ENCODE data around the gene PTBP1. TPM values are rescaled to one million over a fixed set of nuclear protein-coding genes. Genes with fewer than 3 reads are reported as not detected.
"Not testable (repeated sequence)": the region's sequence is repeated elsewhere in the genome, so short reads cannot be mapped to it uniquely, and the experiment has no call there.

The PTBP1 gene
- total RNA-seq, 1 donor from 2014 or later, result 210 TPM

- peak overlapping the region in 1 of 2 donors; percentile 34 for H3K4me3 ChIP-seq
- H3K27ac ChIP-seq, result peak overlapping the region; percentile 47 to 49
- H3K9me3 ChIP-seq, result no peaks in the 10 kb centered on the region
- H3K27me3 ChIP-seq, result peaks cover 27% of the 10 kb centered on the region
- intact Hi-C loops (cut with DNase I), result no loop called here
- H3K4me1 ChIP-seq, result peaks cover 0 to 5% of the 10 kb centered on the region in 2 donors
- no peak for TF ChIP-seq CTCF (IDR thresholded peaks at IDR 0.05)
- H3K36me3 ChIP-seq, result no peaks in the 10 kb centered on the region
- DNase-seq (ENCODE audit: low spot score in 2 of 2), result no peak
These were observed 53.7 kb downstream of the PTBP1 start for GRCh38 chr19:850979-851335.

- H3K27ac ChIP-seq, result no peak within 1 kb of the TSS
- intact Hi-C loops (cut with DNase I), result no loop called here
These were observed 55.1 kb downstream of the PTBP1 start, which contains the start of gene ELANE for GRCh38 chr19:852136-853013. TSS of gene ELANE (plus strand) at chr19:852303. CDS start at chr19:852329, 26 bp downstream.

GRCh38 chr19:853014-853585, 55.8 kb downstream of the PTBP1 start:
- Histone ChIP-seq H3K9me3 (no peaks in the 10 kb centered on the region), H3K36me3 (no peaks in the 10 kb centered on the region), H3K27ac (no peak overlapping the region), H3K4me3 (no peak overlapping the region), H3K27me3 (peaks cover 15% of the 10 kb centered on the region), H3K4me1 (peaks cover 0 to 5% of the 10 kb centered on the region in 2 donors)
- intact Hi-C loops (cut with DNase I), result no loop called here
- no peak for TF ChIP-seq CTCF (IDR thresholded peaks at IDR 0.05)
- no peak for DNase-seq (ENCODE audit: low spot score in 2 of 2)

More at GRCh38 chr19:852136-853013, 55.1 kb downstream of the PTBP1 start, which contains the start of gene ELANE:
- H3K36me3 ChIP-seq, result no peaks in the 10 kb centered on the region
- peaks cover 20% of the 10 kb centered on the region for H3K27me3 ChIP-seq
- DNase-seq (ENCODE audit: low spot score in 2 of 2), result no peak
- TF ChIP-seq CTCF (IDR thresholded peaks at IDR 0.05), result no peak
- H3K4me3 ChIP-seq, result no peak within 1 kb of the TSS
- H3K4me1 ChIP-seq, result peaks cover 0 to 5% of the 10 kb centered on the region in 2 donors
- H3K9me3 ChIP-seq, result no peaks in the 10 kb centered on the region

GRCh38 chr19:853614-854220, 56.5 kb downstream of the PTBP1 start:
- H3K4me1 ChIP-seq; DNase-seq (ENCODE audit: low spot score in 2 of 2); H3K9me3 ChIP-seq; H3K4me3 ChIP-seq; intact Hi-C loops (cut with DNase I); H3K36me3 ChIP-seq; H3K27ac ChIP-seq: not testable (repeated sequence)
- peaks cover 13% of the 10 kb centered on the region for H3K27me3 ChIP-seq

GRCh38 chr19:854549-854948, 57.3 kb downstream of the PTBP1 start:
- no peaks in the 10 kb centered on the region for H3K36me3 ChIP-seq
- DNase-seq (ENCODE audit: low spot score in 2 of 2), result no peak
- TF ChIP-seq CTCF (IDR thresholded peaks at IDR 0.05), result no peak
- no peak overlapping the region for H3K27ac ChIP-seq
- no peaks in the 10 kb centered on the region for H3K9me3 ChIP-seq
- H3K4me3 ChIP-seq, result no peak overlapping the region
- intact Hi-C loops (cut with DNase I), result no loop called here
- H3K4me1 ChIP-seq, result peaks cover 0 to 5% of the 10 kb centered on the region in 2 donors
- H3K27me3 ChIP-seq, result peaks cover 18% of the 10 kb centered on the region

GRCh38 chr19:855142-855541, 57.9 kb downstream of the PTBP1 start:
- TF ChIP-seq CTCF (IDR thresholded peaks at IDR 0.05), result no peak
- Histone ChIP-seq H3K36me3 (no peaks in the 10 kb centered on the region), H3K4me3 (no peak overlapping the region), H3K9me3 (no peaks in the 10 kb centered on the region), H3K27ac (no peak overlapping the region), H3K4me1 (peaks cover 0 to 5% of the 10 kb centered on the region in 2 donors), H3K27me3 (peaks cover 20% of the 10 kb centered on the region)
- DNase-seq (ENCODE audit: low spot score in 2 of 2), result no peak
- intact Hi-C loops (cut with DNase I), result no loop called here
